PC-9 (cell line): ENCODE data around the gene GSDME. TPM values are rescaled to one million over a fixed set of nuclear protein-coding genes. Genes with fewer than 3 reads are reported as not detected.

Experiments
- BruUV-seq: library from RNA; stranded (reverse); fragments of 400-500 nt; replicated peaks from 2 replicates; lab custom pipeline; 2021; lab: Mats Ljungman, UMichigan
- CTCF ChIA-PET: fragments of 300-600 bp; sonication (Branson Sonifier 250); formaldehyde crosslinking; loops from one replicate; lab custom pipeline; 2022; ENCODE audit warnings: antibody characterized with exemption; lab: Charles Lee
- POLR2A ChIA-PET: fragments of 300-600 bp; sonication (Branson Sonifier 250); formaldehyde crosslinking; loops from one replicate; lab custom pipeline; 2022; ENCODE audit warnings: antibody characterized with exemption; ENCODE audit not compliant: unreplicated experiment; lab: Charles Lee
- DNase-seq, 2 experiments: peaks; one replicate each; pipeline versions ENCODE4 v3.0.0 to v3.0.0-alpha.2; 2015 to 2022; ENCODE audit warnings: mixed read lengths in 1 of 2
- H2AFZ ChIP-seq: fragments of 200-600 bp; sonication (generic); 2 replicates; pipeline ENCODE4 v1.8.1; 2017; ENCODE audit warnings: antibody characterized with exemption
- H3F3A ChIP-seq: fragments of 200-600 bp; sonication (generic); 2 replicates; pipeline ENCODE4 v1.8.1; 2017; ENCODE audit warnings: antibody characterized with exemption, mild to moderate bottlenecking, low read depth; ENCODE audit not compliant: insufficient read depth
- H3K27ac ChIP-seq: fragments of 200-600 bp; sonication (generic); 2 replicates; pipeline ENCODE4 v1.6.1; 2016; ENCODE audit warnings: mixed run types
- H3K27me3 ChIP-seq: fragments of 200-600 bp; sonication (generic); 2 replicates; pipeline ENCODE4 v1.6.1; 2016; ENCODE audit warnings: low read depth, mixed run types; ENCODE audit not compliant: insufficient read depth
- H3K36me3 ChIP-seq: fragments of 200-600 bp; sonication (generic); 2 replicates; pipeline ENCODE4 v1.6.1; 2016; ENCODE audit warnings: low read depth, mixed run types
- H3K4me1 ChIP-seq: fragments of 200-600 bp; sonication (generic); replicated peaks from 2 replicates; pipeline ENCODE4 v1.6.1; 2016; ENCODE audit warnings: mixed run types; ENCODE audit not compliant: insufficient read depth
- H3K4me2 ChIP-seq: fragments of 200-600 bp; sonication (generic); 2 replicates; pipeline ENCODE4 v1.6.1; 2017; ENCODE audit warnings: mixed run types
- H3K4me3 ChIP-seq: fragments of 200-600 bp; sonication (generic); 2 replicates; pipeline ENCODE4 v1.6.1; 2016; ENCODE audit warnings: mixed run types
- H3K79me2 ChIP-seq: fragments of 200-600 bp; sonication (generic); 2 replicates; pipeline ENCODE4 v1.6.1; 2017; ENCODE audit warnings: low read depth, mixed run types
- H3K9me2 ChIP-seq: fragments of 200-600 bp; sonication (generic); 2 replicates; pipeline ENCODE4 v1.8.1; 2017; ENCODE audit warnings: mild to moderate bottlenecking; ENCODE audit not compliant: insufficient read depth
- H3K9me3 ChIP-seq: fragments of 200-600 bp; sonication (generic); 2 replicates; pipeline ENCODE4 v1.8.1; 2016; ENCODE audit warnings: low read depth; ENCODE audit not compliant: insufficient read depth
- H4K20me1 ChIP-seq: fragments of 200-600 bp; sonication (generic); 2 replicates; pipeline ENCODE4 v1.8.1; 2017; ENCODE audit not compliant: insufficient read depth
- EZH2 ChIP-seq: fragments of 200-600 bp; sonication (generic); IDR thresholded peaks from 2 replicates; pipeline ENCODE4 v1.8.0; 2017; ENCODE audit warnings: antibody characterized with exemption, low read depth
- intact Hi-C: fragments of 100-400 bp; cut with micrococcal nuclease; formaldehyde crosslinking; loops from one replicate; pipeline ENCODE4 v1.10.0; 2022; ENCODE audit not compliant: unreplicated experiment
- total RNA-seq: library from RNA; stranded (reverse); gene quantifications from 2 replicates; pipeline ENCODE4 v1.2.3, GENCODE V29; 2021
- TF ChIP-seq, protein P1 (sequence below): fragments of 200-600 bp; sonication (generic); conservative IDR thresholded peaks from 2 replicates; pipeline ENCODE4 v1.6.1; 2017; ENCODE audit warnings: mixed run types, antibody characterized with exemption, mild to moderate bottlenecking, moderate library complexity

The GSDME gene
- total RNA-seq, 1 experiment from 2014 or later, result 11.5 TPM

DNA sequence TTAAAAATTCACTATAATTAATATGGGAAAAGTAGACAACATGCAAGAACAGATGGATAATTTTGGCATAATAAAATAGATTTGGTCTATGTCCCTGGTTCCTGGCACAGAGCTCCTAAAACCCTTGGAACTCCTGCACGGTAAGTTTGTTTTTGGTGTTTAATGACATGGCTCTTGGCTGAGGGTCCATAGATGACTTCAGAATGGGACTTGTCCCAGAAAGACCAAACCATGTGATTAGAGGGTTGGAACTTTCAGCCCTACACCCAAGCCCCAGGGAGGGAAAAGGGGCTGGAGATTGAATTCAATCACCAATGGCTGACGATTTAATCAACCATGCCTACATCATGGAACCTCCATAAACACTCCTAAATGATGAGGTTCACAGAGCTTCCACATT, 12.6 kb upstream of the GSDME start:
- DNase-seq, result no peak
- H3K4me2 ChIP-seq, result no peak overlapping the region
- H3K9me3 ChIP-seq, result no peaks in the 10 kb centered on the region
- TF ChIP-seq, protein P1, sequence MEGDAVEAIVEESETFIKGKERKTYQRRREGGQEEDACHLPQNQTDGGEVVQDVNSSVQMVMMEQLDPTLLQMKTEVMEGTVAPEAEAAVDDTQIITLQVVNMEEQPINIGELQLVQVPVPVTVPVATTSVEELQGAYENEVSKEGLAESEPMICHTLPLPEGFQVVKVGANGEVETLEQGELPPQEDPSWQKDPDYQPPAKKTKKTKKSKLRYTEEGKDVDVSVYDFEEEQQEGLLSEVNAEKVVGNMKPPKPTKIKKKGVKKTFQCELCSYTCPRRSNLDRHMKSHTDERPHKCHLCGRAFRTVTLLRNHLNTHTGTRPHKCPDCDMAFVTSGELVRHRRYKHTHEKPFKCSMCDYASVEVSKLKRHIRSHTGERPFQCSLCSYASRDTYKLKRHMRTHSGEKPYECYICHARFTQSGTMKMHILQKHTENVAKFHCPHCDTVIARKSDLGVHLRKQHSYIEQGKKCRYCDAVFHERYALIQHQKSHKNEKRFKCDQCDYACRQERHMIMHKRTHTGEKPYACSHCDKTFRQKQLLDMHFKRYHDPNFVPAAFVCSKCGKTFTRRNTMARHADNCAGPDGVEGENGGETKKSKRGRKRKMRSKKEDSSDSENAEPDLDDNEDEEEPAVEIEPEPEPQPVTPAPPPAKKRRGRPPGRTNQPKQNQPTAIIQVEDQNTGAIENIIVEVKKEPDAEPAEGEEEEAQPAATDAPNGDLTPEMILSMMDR, result no peak
- no peak for TF ChIP-seq EZH2
- H4K20me1 ChIP-seq, result no peaks in the 10 kb centered on the region
- H3K4me1 ChIP-seq, result peaks cover 6% of the 10 kb centered on the region
- CTCF ChIA-PET, result no interaction called here
- H3F3A ChIP-seq, result peaks cover 4% of the 10 kb centered on the region; the same call in 1 of the 2 replicates
- BruUV-seq, result no TSS peak
- POLR2A ChIA-PET, result no interaction called here
- no peak overlapping the region for H3K4me3 ChIP-seq
- H3K27ac ChIP-seq, result no peak overlapping the region
- intact Hi-C loops, result no loop called here
- no peaks in the 10 kb centered on the region for H3K27me3 ChIP-seq
- no peak overlapping the region for H2AFZ ChIP-seq
- no peaks in the 10 kb centered on the region for H3K36me3 ChIP-seq
- H3K79me2 ChIP-seq, result no peaks in the 10 kb centered on the region
- H3K9me2 ChIP-seq, result no peaks in the 10 kb centered on the region

DNA sequence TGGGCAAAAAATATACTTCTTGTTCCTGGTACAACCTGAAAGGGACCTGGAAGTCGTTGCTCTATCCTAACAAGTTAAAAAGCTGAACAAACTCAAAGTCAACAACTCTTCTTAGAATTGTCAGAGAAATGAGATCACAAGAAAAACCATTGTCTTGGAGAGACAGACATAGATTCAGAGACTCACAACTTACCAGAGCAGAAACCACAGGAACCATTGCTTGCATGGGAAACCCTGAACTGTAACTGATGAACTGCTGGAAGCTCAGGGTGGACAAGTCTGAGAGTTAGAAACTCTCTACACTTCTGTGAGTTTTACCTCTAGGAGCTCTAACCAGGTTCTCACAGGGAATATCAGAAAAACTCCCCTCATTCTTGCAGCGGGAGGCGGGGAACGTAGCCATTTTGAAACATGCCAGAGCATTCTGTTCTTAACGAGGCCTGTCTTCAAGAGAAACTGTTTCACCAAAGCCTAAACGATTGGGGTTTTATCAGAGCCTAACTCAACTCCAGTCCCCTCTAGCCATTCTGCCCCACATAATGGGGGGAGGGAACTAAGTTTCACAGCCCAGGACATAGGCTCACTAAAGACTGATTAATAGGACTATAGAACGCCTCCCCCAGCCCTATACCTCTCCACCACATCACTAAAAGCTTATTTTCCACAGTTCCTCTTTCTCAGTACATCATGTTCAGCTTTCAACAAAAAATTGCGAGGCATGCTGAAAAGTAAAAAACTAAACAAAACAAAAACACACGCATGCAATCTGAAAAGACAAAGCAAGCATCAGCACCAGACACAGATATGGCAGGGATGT, 12.0 kb upstream of the GSDME start:
- no TSS peak for BruUV-seq
- CTCF ChIA-PET, result no interaction called here
- TF ChIP-seq EZH2, result no peak
- TF ChIP-seq, protein P1, result no peak

DNA sequence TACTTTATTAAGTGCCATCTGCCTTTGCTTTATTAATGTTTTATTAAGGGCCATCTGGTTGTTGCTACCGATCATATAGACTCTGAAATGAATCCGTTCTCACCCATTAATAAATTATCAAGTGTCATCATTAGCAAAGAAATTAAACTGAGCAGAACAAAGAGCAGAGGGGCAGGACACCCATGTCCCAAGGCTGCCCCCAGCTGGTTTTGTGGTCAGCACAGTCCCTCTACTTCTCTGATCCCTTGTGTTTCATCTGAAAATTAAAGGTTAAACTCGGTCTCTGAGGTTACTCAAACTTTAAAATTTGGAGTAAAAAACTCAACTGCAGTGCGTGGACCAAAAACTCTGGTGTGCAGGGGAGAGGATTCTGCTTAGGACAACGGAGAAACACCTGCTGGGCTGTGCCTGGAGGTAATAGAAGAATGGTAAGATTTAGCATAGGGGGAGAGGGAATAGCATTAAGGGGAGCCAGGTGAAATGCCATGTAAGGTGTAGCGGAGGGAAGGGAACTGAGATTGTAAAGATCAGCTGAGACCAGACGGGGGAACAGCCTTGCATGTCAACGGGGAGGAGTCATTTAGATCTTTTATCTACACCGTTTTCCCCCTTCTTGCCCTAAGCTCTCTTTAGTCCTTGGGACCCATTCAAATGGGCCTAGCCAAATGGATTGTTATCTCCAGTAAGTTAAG, 10.8 kb upstream of the GSDME start:
- H3K9me2 ChIP-seq, result no peaks in the 10 kb centered on the region
- no peak overlapping the region for H2AFZ ChIP-seq
- no peaks in the 10 kb centered on the region for H3K36me3 ChIP-seq
- CTCF ChIA-PET, result no interaction called here
- DNase-seq, result no peak
- H3K27ac ChIP-seq, result no peak overlapping the region
- POLR2A ChIA-PET, result no interaction called here
- no peaks in the 10 kb centered on the region for H3K4me1 ChIP-seq
- no peaks in the 10 kb centered on the region for H3K9me3 ChIP-seq
- H3K79me2 ChIP-seq, result no peaks in the 10 kb centered on the region
- no peak overlapping the region for H3K4me3 ChIP-seq
- no peak overlapping the region for H3K4me2 ChIP-seq
- H3K27me3 ChIP-seq, result no peaks in the 10 kb centered on the region
- H3F3A ChIP-seq, result no peaks in the 10 kb centered on the region
- intact Hi-C loops, result no loop called here
- TF ChIP-seq EZH2, result no peak
- TF ChIP-seq, protein P1, result no peak; the same call in 1 of the 2 replicates
- BruUV-seq, result no TSS peak
- H4K20me1 ChIP-seq, result no peaks in the 10 kb centered on the region

More for the DNA sequence above, 12.0 kb upstream of the GSDME start:
- Histone ChIP-seq H3F3A (no peaks in the 10 kb centered on the region), H3K36me3 (no peaks in the 10 kb centered on the region), H3K4me3 (no peak overlapping the region), H4K20me1 (no peaks in the 10 kb centered on the region), H3K4me2 (no peak overlapping the region), H3K9me2 (no peaks in the 10 kb centered on the region), H3K27me3 (no peaks in the 10 kb centered on the region), H3K4me1 (no peaks in the 10 kb centered on the region; the same call in 1 of the 2 replicates), H2AFZ (no peak overlapping the region), H3K79me2 (no peaks in the 10 kb centered on the region), H3K9me3 (no peaks in the 10 kb centered on the region), H3K27ac (no peak overlapping the region)
- intact Hi-C loops, result no loop called here
- DNase-seq, result no peak
- POLR2A ChIA-PET, result no interaction called here
